ENCODE results near the gene RNF25.

RNF25 gene

GRCh38 chr2:218648787-218649100, 23.1 kb downstream of the RNF25 start (continued):
- TF ChIP-seq ZEB2 (tag by site-specific recombination; IDR thresholded peaks at IDR 0.05): no peak
- no peak for TF ChIP-seq TRIM28 (IDR thresholded peaks at IDR 0.05; ENCODE audit: borderline replicate concordance, low read length)
- TF ChIP-seq ZNF426 (tag by site-specific recombination; IDR thresholded peaks at IDR 0.05): no peak
- TF ChIP-seq ZNF175 (tag by site-specific recombination; IDR thresholded peaks at IDR 0.05): no peak

GRCh38 chr2:218648088-218648786, 23.6 kb downstream of the RNF25 start:
- Histone ChIP-seq H3K4me3 (ENCODE audit: low read depth, low read length) (no peak overlapping the region), H3K36me3 (ENCODE audit: control insufficient read depth in 2 of 2, insufficient read depth in 1 of 2, low read length in 2 of 2) (peaks cover 44 to 99% of the 10 kb centered on the region in 2 experiments), H3K27ac (ENCODE audit: extremely low read depth, low read depth, low read length) (no peak overlapping the region), H3K4me1 (ENCODE audit: control insufficient read depth, insufficient read depth, low read length) (no peaks in the 10 kb centered on the region), H3K9me3 (ENCODE audit: control insufficient read depth, insufficient read depth, low read depth, low read length) (no peaks in the 10 kb centered on the region)
- CTCF ChIA-PET: interaction anchor here (0.6 to 2.6 kb wide), 24 partner anchors 8 to 609 kb away, joined by 3 to 16 read pairs (median 4); partner anchors contain the start of genes BCS1L, PLCD4, RNF25 and STK36
- POLR2A ChIA-PET: interaction anchor here (1.3 kb wide), 1 partner anchor 12 kb away, joined by 5 read pairs; the partner anchor contains the start of genes BCS1L and ZNF142
- TF ChIP-seq ZNF121 (tag by site-specific recombination; IDR thresholded peaks at IDR 0.05): no peak
- TF ChIP-seq ZNF544 (tag by site-specific recombination; IDR thresholded peaks at IDR 0.05): no peak
- no peak for TF ChIP-seq SALL2 (tag by site-specific recombination; IDR thresholded peaks at IDR 0.05; ENCODE audit: borderline replicate concordance)
- no peak for TF ChIP-seq ZNF707 (tag by site-specific recombination; IDR thresholded peaks at IDR 0.05)
- peak; percentile 77 for TF ChIP-seq CTCF (tag by site-specific recombination; IDR thresholded peaks at IDR 0.05)
- no peak for TF ChIP-seq ZNF19 (tag by site-specific recombination; IDR thresholded peaks at IDR 0.05; ENCODE audit: low read depth)
- no peak for TF ChIP-seq ZEB2 (tag by site-specific recombination; IDR thresholded peaks at IDR 0.05)
- TF ChIP-seq ZIC2 (tag by site-specific recombination; IDR thresholded peaks at IDR 0.05): no peak
- no peak for TF ChIP-seq ZNF785 (tag by site-specific recombination; IDR thresholded peaks at IDR 0.05)
- TF ChIP-seq ZNF426 (tag by site-specific recombination; IDR thresholded peaks at IDR 0.05): no peak
- no peak for TF ChIP-seq ZNF223 (tag by site-specific recombination; IDR thresholded peaks at IDR 0.05)
- TF ChIP-seq INSM2 (tag by site-specific recombination; IDR thresholded peaks at IDR 0.05): no peak
- TF ChIP-seq ZNF610 (tag by site-specific recombination; IDR thresholded peaks at IDR 0.05; ENCODE audit: borderline replicate concordance): no peak
- no peak for TF ChIP-seq ZBTB48 (tag by site-specific recombination; IDR thresholded peaks at IDR 0.05)
- peak; percentile 64 for TF ChIP-seq ZNF654 (tag by site-specific recombination; IDR thresholded peaks at IDR 0.05; ENCODE audit: low read depth)
- TF ChIP-seq ZNF133 (tag by site-specific recombination; IDR thresholded peaks at IDR 0.05): no peak
- TF ChIP-seq WT1 (tag by site-specific recombination; IDR thresholded peaks at IDR 0.05): no peak
- TF ChIP-seq KLF16 (tag by site-specific recombination; IDR thresholded peaks at IDR 0.05): no peak

- Histone ChIP-seq H3K4me3 (ENCODE audit: low read depth, low read length) (no peak overlapping the region), H3K36me3 (ENCODE audit: control insufficient read depth in 2 of 2, insufficient read depth in 1 of 2, low read length in 2 of 2) (peaks cover 26 to 96% of the 10 kb centered on the region in 2 experiments), H3K4me1 (ENCODE audit: control insufficient read depth, insufficient read depth, low read length) (no peaks in the 10 kb centered on the region), H3K27ac (ENCODE audit: extremely low read depth, low read depth, low read length) (no peak overlapping the region), H3K9me3 (ENCODE audit: control insufficient read depth, insufficient read depth, low read depth, low read length) (no peaks in the 10 kb centered on the region)
- ChIA-PET POLR2A (interaction anchor here (2.0 kb wide), 1 partner anchor 14 kb away, joined by 8 read pairs; the partner anchor contains the start of genes BCS1L and ZNF142), CTCF (interaction anchor here (0.6 to 1.3 kb wide), 2 partner anchors 9 to 16 kb away, joined by 3 read pairs; no protein-coding TSS in a partner anchor)
- TF ChIP-seq ZNF280D (tag by site-specific recombination; IDR thresholded peaks at IDR 0.05) (no peak), ZNF521 (tag by site-specific recombination; IDR thresholded peaks at IDR 0.05) (no peak), MYNN (tag by site-specific recombination; IDR thresholded peaks at IDR 0.05; ENCODE audit: borderline replicate concordance) (no peak), SALL2 (tag by site-specific recombination; IDR thresholded peaks at IDR 0.05; ENCODE audit: borderline replicate concordance) (no peak), REST (tag by site-specific recombination; IDR thresholded peaks at IDR 0.05) (no peak)
These were observed 26.7 kb downstream of the RNF25 start for GRCh38 chr2:218645126-218645525.
